ENCODE results near the gene CD302.

- TF ChIP-seq EZH2 (IDR thresholded peaks at IDR 0.05; ENCODE audit: borderline replicate concordance, low read length) = no peak
- no peak for TF ChIP-seq CTCF (conservative IDR thresholded peaks at IDR 0.05 in 1 of 2, IDR thresholded peaks at IDR 0.05 in 1 of 2; ENCODE audit: extremely low read depth in 1 of 2, insufficient read depth in 1 of 2, low read depth in 1 of 2, low read length in 2 of 2)
These were observed 34.0 kb upstream of the CD302 start for GRCh38 chr2:159832026-159832425.

Measured in mammary epithelial cell (primary cell).